CD4-positive, alpha-beta T cell (primary cell): ENCODE results near the gene ABCB11. TPM values are rescaled to one million over a fixed set of nuclear protein-coding genes. Genes with fewer than 3 reads are reported as not detected.

Source experiments
- ATAC-seq: fragments of 200-7000 bp; cut with Tn5 transposase; one replicate; pipeline ENCODE4 v1.10.0; 2022; ENCODE audit warnings: mild to moderate bottlenecking; ENCODE audit not compliant: poor library complexity
- CTCF ChIA-PET: fragments of 350-600 bp; sonication (Branson Sonifier 250); formaldehyde crosslinking; loops from one replicate; lab custom pipeline; 2021; ENCODE audit warnings: antibody characterized with exemption, inconsistent platforms; lab: Charles Lee
- POLR2A ChIA-PET: fragments of 350-600 bp; sonication (Branson Sonifier 250); formaldehyde crosslinking; loops from one replicate; lab custom pipeline; 2021; ENCODE audit warnings: antibody characterized with exemption, inconsistent platforms; lab: Charles Lee
- DNase-seq, 14 experiments: peaks; one replicate each; pipeline ENCODE4 v3.0.0-alpha.2; 2013 to 2020; ENCODE audit warnings: mixed read lengths in 2 of 14
- H3K27ac ChIP-seq, 2 donors: one replicate each; pipeline versions ENCODE4 v1.5.1 to v1.7.0; 2013; ENCODE audit warnings: low read length in 2 of 2, low read depth in 1 of 2, mild to moderate bottlenecking in 1 of 2
- H3K27me3 ChIP-seq, 2 experiments: 1 replicate in 1 of 2; 2 replicates in 1 of 2; pipeline versions ENCODE4 v1.6.1 to v1.7.0; 2013; ENCODE audit warnings: low read length in 2 of 2, control low read depth in 1 of 2, mild to moderate bottlenecking in 1 of 2, moderate library complexity in 1 of 2; ENCODE audit not compliant: insufficient read depth in 2 of 2, control insufficient read depth in 1 of 2
- H3K36me3 ChIP-seq: one replicate; pipeline ENCODE4 v1.6.1; 2013; ENCODE audit warnings: low read length, control low read depth; ENCODE audit not compliant: insufficient read depth
- H3K4me1 ChIP-seq: one replicate; pipeline ENCODE4 v1.6.1; 2013; ENCODE audit warnings: low read length, control low read depth; ENCODE audit not compliant: insufficient read depth
- H3K4me3 ChIP-seq: one replicate; pipeline ENCODE4 v1.5.1; 2013; ENCODE audit warnings: mild to moderate bottlenecking, low read length, moderate library complexity
- H3K9me3 ChIP-seq, 2 experiments: 1 replicate in 1 of 2; 2 replicates in 1 of 2; pipeline versions ENCODE4 v1.6.1 to v1.7.0; 2013; ENCODE audit warnings: low read length in 2 of 2, mild to moderate bottlenecking in 2 of 2, control low read depth in 1 of 2, moderate library complexity in 1 of 2; ENCODE audit not compliant: control insufficient read depth in 1 of 2, insufficient read depth in 1 of 2
- H3K27ac Mint-ChIP-seq: one replicate; pipeline ENCODE4 v1.8.0; 2020; ENCODE audit warnings: mixed read lengths
- H3K27me3 Mint-ChIP-seq: one replicate; pipeline ENCODE4 v1.8.0; 2021; ENCODE audit warnings: mixed read lengths
- H3K36me3 Mint-ChIP-seq: one replicate; pipeline ENCODE4 v1.8.0; 2021; ENCODE audit warnings: low read depth, mixed read lengths
- H3K4me1 Mint-ChIP-seq: one replicate; pipeline ENCODE4 v1.8.0; 2021; ENCODE audit warnings: low read depth, mixed read lengths
- H3K4me3 Mint-ChIP-seq: one replicate; pipeline ENCODE4 v1.8.0; 2020; ENCODE audit warnings: mild to moderate bottlenecking, mixed read lengths
- H3K9me3 Mint-ChIP-seq: one replicate; pipeline ENCODE4 v1.8.0; 2020; ENCODE audit warnings: mixed read lengths
- CTCF ChIP-seq: fragments of 200-600 bp; IDR thresholded peaks from one replicate; pipeline ENCODE4 v1.8.0; 2022; ENCODE audit warnings: antibody characterized with exemption, mild to moderate bottlenecking
- intact Hi-C, 2 experiments: fragments of 100-400 bp; cut with DNase I in 1 of 2; cut with micrococcal nuclease in 1 of 2; formaldehyde crosslinking; loops; one replicate each; pipeline versions ENCODE4 v1.15.1 to v1.9.0; 2023 to 2025; cut with DNase I, micrococcal nuclease
- total RNA-seq, 174 experiments: library from RNA in 2 of 174; stranded (reverse) in 2 of 174; gene quantifications; one replicate each; pipeline ENCODE4 v1.2.3 and lab custom pipeline; 2021 to 2026

The ABCB11 gene
- total RNA-seq, 2 experiments from 2014 or later, result not detected

- CTCF ChIA-PET, result no interaction called here
- H3K27ac ChIP-seq, result no peak overlapping the region
- H3K9me3 Mint-ChIP-seq, result no peaks in the 10 kb centered on the region
- no peak overlapping the region for H3K27ac Mint-ChIP-seq
- POLR2A ChIA-PET, result no interaction called here
- no peak overlapping the region for H3K4me3 ChIP-seq
- H3K4me1 ChIP-seq, result peaks cover 7% of the 10 kb centered on the region
- no peaks in the 10 kb centered on the region for H3K36me3 ChIP-seq
- no peak for DNase-seq
- H3K4me1 Mint-ChIP-seq, result no peaks in the 10 kb centered on the region
- H3K27me3 Mint-ChIP-seq, result no peaks in the 10 kb centered on the region
- TF ChIP-seq CTCF, result no peak
- intact Hi-C loops, result no loop called here
- no peaks in the 10 kb centered on the region for H3K27me3 ChIP-seq
- no peak overlapping the region for H3K4me3 Mint-ChIP-seq
- no peak for ATAC-seq
- no peaks in the 10 kb centered on the region for H3K36me3 Mint-ChIP-seq
- H3K9me3 ChIP-seq, result no peaks in the 10 kb centered on the region
Observed at GRCh38 chr2:169071455-169071854, 40.3 kb upstream of the ABCB11 start.

- H3K9me3 Mint-ChIP-seq, result no peaks in the 10 kb centered on the region
- Histone ChIP-seq H3K9me3 (no peaks in the 10 kb centered on the region), H3K4me3 (no peak overlapping the region), H3K4me1 (peaks cover 7% of the 10 kb centered on the region), H3K27ac (no peak overlapping the region), H3K36me3 (no peaks in the 10 kb centered on the region), H3K27me3 (no peaks in the 10 kb centered on the region)
- H3K4me3 Mint-ChIP-seq, result no peak overlapping the region
- POLR2A ChIA-PET, result no interaction called here
- intact Hi-C loops, result no loop called here
- no peaks in the 10 kb centered on the region for H3K36me3 Mint-ChIP-seq
- H3K4me1 Mint-ChIP-seq, result no peaks in the 10 kb centered on the region
- CTCF ChIA-PET, result no interaction called here
- no peak for TF ChIP-seq CTCF
- H3K27me3 Mint-ChIP-seq, result no peaks in the 10 kb centered on the region
- ATAC-seq (no peak), DNase-seq (no peak)
- no peak overlapping the region for H3K27ac Mint-ChIP-seq
Observed at GRCh38 chr2:169069833-169070232, 38.7 kb upstream of the ABCB11 start.

- Histone ChIP-seq H3K9me3 (no peaks in the 10 kb centered on the region), H3K4me1 (peaks cover 4% of the 10 kb centered on the region), H3K27ac (no peak within 1 kb of the TSS), H3K4me3 (no peak within 1 kb of the TSS), H3K36me3 (no peaks in the 10 kb centered on the region), H3K27me3 (no peaks in the 10 kb centered on the region)
- ATAC-seq, result no peak
- POLR2A ChIA-PET, result no interaction called here
- peak in 2 of 14 experiments; percentile 62 to 73 for DNase-seq
- CTCF ChIA-PET, result no interaction called here
- Mint-ChIP-seq H3K9me3 (no peaks in the 10 kb centered on the region), H3K27me3 (no peaks in the 10 kb centered on the region), H3K4me3 (no peak within 1 kb of the TSS), H3K36me3 (no peaks in the 10 kb centered on the region), H3K4me1 (no peaks in the 10 kb centered on the region), H3K27ac (no peak within 1 kb of the TSS)
- intact Hi-C loops, result no loop called here
- no peak for TF ChIP-seq CTCF
Observed at GRCh38 chr2:169069341-169069740, 38.2 kb upstream of the ABCB11 start, which contains the start of gene DHRS9. Gene DHRS9 (plus strand): TSS chr2:169069563. CDS start chr2:169081582, 12,019 bp downstream.
